Breast epithelium (tissue), 3 donors: ENCODE data around the gene TAF1L.

Experiments used
- POLR2A ChIP-seq: fragments of 450-650 bp; IDR thresholded peaks from one replicate; pipeline ENCODE4 v1.6.1; 2016; ENCODE audit warnings: antibody characterized with exemption, mild to moderate bottlenecking, moderate library complexity
- TF ChIP-seq, protein P1 (sequence below), 3 donors: fragments of 450-650 bp; IDR thresholded peaks; one replicate each; pipeline ENCODE4 v1.5.1; 2016 to 2017; ENCODE audit warnings: antibody characterized with exemption in 3 of 3, mild to moderate bottlenecking in 3 of 3, moderate library complexity in 3 of 3

GRCh38 chr9:32590898-32591297 lies 44.6 kb downstream of the TAF1L start:
- TF ChIP-seq, protein P1, sequence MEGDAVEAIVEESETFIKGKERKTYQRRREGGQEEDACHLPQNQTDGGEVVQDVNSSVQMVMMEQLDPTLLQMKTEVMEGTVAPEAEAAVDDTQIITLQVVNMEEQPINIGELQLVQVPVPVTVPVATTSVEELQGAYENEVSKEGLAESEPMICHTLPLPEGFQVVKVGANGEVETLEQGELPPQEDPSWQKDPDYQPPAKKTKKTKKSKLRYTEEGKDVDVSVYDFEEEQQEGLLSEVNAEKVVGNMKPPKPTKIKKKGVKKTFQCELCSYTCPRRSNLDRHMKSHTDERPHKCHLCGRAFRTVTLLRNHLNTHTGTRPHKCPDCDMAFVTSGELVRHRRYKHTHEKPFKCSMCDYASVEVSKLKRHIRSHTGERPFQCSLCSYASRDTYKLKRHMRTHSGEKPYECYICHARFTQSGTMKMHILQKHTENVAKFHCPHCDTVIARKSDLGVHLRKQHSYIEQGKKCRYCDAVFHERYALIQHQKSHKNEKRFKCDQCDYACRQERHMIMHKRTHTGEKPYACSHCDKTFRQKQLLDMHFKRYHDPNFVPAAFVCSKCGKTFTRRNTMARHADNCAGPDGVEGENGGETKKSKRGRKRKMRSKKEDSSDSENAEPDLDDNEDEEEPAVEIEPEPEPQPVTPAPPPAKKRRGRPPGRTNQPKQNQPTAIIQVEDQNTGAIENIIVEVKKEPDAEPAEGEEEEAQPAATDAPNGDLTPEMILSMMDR (IDR thresholded peaks at IDR 0.05) = no peak
- TF ChIP-seq POLR2A = no peak
